ENCODE results near the gene MT1F. TPM values are rescaled to one million over a fixed set of nuclear protein-coding genes. Genes with fewer than 3 reads are reported as not detected.
"Not testable (repeated sequence)": the region's sequence is repeated elsewhere in the genome, so short reads cannot be mapped to it uniquely, and the experiment has no call there.

Gene MT1F
- total RNA-seq, 2 donors from 2014 or later, result 27.5 to 92.0 TPM

DNA sequence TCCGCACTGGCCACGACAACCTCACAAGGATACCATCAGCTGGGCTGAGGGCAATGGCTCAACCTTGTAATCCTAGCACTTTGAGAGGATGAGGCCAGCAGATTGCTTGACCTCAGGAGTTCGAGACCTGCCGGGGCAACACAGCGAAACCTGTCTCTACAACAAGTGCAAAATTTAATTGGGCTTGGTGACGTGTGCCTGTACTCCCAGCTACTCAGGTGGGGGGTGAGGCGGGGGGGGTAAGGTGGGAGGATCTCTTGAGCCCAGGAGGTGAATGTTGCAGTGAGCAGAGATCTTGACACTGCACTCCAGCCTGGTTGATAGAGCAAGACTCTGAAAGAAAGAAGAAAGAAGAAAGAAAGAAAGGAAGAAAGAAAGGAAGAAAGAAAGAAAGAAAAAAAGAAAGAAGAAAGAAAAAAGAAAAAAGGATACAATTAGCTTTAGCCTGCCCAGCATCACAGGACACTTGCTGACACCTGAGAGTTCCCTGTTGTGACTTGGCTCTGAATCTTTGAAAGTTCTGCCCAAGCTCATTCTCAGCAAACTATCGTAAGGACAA, 37.3 kb upstream of the MT1F start:
- Histone ChIP-seq H3K27ac (no peak overlapping the region), H3K4me1 (peaks cover 36% of the 10 kb centered on the region), H3K36me3 (replicated peaks in 1 of 2; ENCODE audit: insufficient read depth in 1 of 2, low read depth in 2 of 2) (no peaks in the 10 kb centered on the region), H3K9me3 (no peaks in the 10 kb centered on the region), H3K27me3 (no peaks in the 10 kb centered on the region), H3K4me3 (no peak overlapping the region)
- WGBS, 2 donors, result 83 to 92% methylated on average over 7 to 8 of the region's 8 CpGs
- no peak for ATAC-seq
- TF ChIP-seq, protein P1, sequence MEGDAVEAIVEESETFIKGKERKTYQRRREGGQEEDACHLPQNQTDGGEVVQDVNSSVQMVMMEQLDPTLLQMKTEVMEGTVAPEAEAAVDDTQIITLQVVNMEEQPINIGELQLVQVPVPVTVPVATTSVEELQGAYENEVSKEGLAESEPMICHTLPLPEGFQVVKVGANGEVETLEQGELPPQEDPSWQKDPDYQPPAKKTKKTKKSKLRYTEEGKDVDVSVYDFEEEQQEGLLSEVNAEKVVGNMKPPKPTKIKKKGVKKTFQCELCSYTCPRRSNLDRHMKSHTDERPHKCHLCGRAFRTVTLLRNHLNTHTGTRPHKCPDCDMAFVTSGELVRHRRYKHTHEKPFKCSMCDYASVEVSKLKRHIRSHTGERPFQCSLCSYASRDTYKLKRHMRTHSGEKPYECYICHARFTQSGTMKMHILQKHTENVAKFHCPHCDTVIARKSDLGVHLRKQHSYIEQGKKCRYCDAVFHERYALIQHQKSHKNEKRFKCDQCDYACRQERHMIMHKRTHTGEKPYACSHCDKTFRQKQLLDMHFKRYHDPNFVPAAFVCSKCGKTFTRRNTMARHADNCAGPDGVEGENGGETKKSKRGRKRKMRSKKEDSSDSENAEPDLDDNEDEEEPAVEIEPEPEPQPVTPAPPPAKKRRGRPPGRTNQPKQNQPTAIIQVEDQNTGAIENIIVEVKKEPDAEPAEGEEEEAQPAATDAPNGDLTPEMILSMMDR (IDR thresholded peaks at IDR 0.05), result no peak
- TF ChIP-seq POLR2A (IDR thresholded peaks at IDR 0.05), result no peak
- intact Hi-C loops (cut with DNase I), result no loop called here
- DNase-seq, result no peak

DNA sequence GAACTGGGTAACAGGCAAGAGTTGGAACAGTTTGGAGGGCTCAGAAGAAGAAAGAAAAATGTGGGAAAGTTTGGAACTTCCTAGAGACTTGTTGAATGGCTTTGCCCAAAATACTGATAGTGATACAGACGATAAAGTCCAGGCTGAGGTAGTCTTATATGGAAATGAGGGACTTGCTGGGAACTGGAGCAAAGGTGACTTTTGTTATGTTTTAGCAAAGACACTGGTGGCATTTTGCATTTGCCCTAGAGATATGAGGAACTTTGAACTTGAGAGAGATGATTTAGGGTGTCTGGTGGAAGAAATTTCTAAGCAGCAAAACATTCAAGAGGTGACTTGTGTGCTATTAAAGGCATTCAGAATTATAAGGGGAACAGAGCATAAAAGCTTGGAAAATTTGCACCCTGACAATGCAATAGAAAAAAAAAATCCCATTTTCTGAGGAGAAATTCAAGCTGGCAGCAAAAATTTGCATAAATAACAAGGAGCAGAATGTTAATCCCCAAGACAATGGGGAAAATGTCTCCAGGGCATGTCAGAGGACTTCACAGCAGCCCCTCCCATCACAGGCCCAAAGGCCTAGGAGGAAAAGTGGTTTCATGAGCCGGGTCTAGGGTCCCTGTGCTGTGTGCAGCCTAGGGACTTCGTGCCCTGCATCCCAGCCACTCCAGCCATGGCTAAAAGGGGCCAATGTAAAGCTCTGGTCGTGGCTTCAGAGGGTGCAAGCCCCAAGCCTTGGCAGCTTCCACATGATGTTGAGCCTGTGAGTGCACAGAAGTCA, 35.9 kb upstream of the MT1F start:
- H3K4me3 ChIP-seq; DNase-seq; H3K27ac ChIP-seq; ATAC-seq; H3K36me3 ChIP-seq (replicated peaks in 1 of 2; ENCODE audit: insufficient read depth in 1 of 2, low read depth in 2 of 2); H3K27me3 ChIP-seq; H3K9me3 ChIP-seq; intact Hi-C loops (cut with DNase I): not testable (repeated sequence)
- 80 to 89% methylated on average over 4 of the region's 4 CpGs for WGBS, 2 donors
- peaks cover 46% of the 10 kb centered on the region for H3K4me1 ChIP-seq

DNA sequence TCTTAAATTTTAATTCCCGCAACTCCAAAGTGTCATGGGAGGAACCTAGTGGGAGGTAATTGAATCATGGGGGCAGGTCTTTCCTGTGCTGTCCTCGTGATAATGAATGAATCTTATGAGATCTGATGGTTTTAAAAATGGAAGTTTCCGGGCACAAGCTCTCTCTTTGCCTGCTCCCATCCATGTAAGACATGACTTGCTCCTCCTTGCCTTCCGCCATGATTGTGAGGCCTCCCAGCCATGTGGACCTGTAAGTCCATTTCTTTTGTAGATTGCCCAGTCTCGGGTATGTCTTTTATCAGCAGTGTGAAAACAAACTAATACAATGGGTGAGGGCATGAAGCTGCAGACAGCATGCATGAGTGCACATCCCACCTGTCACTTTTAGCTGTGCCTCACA, 34.6 kb upstream of the MT1F start:
- H3K27ac ChIP-seq; ATAC-seq; H3K4me3 ChIP-seq; DNase-seq; H3K27me3 ChIP-seq; H3K36me3 ChIP-seq (replicated peaks in 1 of 2; ENCODE audit: insufficient read depth in 1 of 2, low read depth in 2 of 2); H3K9me3 ChIP-seq; intact Hi-C loops (cut with DNase I): not testable (repeated sequence)
- whole genome bisulfite sequencing, 2 donors, result 89 to 92% methylated on average over 5 of the region's 5 CpGs
- H3K4me1 ChIP-seq, result peaks cover 45% of the 10 kb centered on the region

- intact Hi-C loops (cut with DNase I), result no loop called here
- Histone ChIP-seq H3K9me3 (no peaks in the 10 kb centered on the region), H3K4me3 (no peak overlapping the region), H3K27ac (no peak overlapping the region), H3K27me3 (no peaks in the 10 kb centered on the region), H3K4me1 (peaks cover 40% of the 10 kb centered on the region), H3K36me3 (replicated peaks in 1 of 2; ENCODE audit: insufficient read depth in 1 of 2, low read depth in 2 of 2) (no peaks in the 10 kb centered on the region)
- ATAC-seq (no peak), DNase-seq (no peak)
- 89 to 95% methylated on average over 2 of the region's 2 CpGs for WGBS, 2 donors
- TF ChIP-seq POLR2A (IDR thresholded peaks at IDR 0.05), result no peak
- TF ChIP-seq, protein P1 (IDR thresholded peaks at IDR 0.05), result no peak
These were observed 34.1 kb upstream of the MT1F start for GRCh38 chr16:56623637-56624036.

DNA sequence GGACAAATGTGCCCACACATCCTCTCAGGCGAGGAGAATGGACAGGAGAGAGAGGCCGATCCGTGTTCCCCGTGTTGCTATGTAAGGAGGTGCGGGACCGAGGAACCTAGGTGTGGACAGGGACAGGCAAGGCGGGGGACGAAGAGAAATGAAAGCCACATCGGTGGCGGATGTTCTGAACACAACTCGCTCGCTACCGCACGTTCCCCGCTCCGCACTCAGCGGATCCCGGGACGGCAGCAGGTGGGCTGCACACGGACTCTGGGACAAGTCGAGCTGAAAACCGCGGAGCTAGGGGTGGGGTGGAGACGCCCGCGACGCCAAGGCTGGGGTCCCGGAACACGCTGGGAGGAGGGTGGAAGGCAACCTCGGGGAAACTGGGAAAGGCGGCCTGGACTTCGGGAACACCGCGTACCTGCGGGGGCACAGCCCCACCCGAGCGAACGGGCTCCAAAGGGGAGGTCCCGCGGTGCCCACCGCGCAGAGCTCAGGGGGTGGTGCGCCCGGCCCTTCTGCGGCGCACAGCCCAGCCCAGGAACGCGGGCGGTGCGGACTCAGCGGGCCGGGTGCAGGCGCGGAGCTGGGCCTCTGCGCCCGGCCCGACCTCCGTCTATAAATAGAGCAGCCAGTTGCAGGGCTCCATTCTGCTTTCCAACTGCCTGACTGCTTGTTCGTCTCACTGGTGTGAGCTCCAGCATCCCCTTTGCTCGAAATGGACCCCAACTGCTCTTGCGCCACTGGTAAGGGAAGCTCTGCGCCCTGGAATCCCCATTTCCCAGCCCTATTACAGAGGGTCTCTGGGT, 32.4 kb upstream of the MT1F start, which contains the start of gene MT1E:
TSS of gene MT1E (plus strand) at position 642 of the 803 bp plus-strand sequence. CDS start at position 713, 71 bp downstream.
- TF ChIP-seq POLR2A (IDR thresholded peaks at IDR 0.05), result peak; percentile 92 to 99 (median 99)
- TF ChIP-seq, protein P1 (IDR thresholded peaks at IDR 0.05), result peak in 1 of 7 experiments; percentile 21
- WGBS, 2 donors, result 0 to 4% methylated on average over 23 to 62 of the region's 62 CpGs
- peak; percentile 88 for ATAC-seq
- no peaks in the 10 kb centered on the region for H3K9me3 ChIP-seq
- intact Hi-C loops (cut with DNase I), result no loop called here
- no peaks in the 10 kb centered on the region for H3K27me3 ChIP-seq
- no peaks in the 10 kb centered on the region for H3K36me3 ChIP-seq (replicated peaks in 1 of 2; ENCODE audit: insufficient read depth in 1 of 2, low read depth in 2 of 2)
- H3K27ac ChIP-seq, result peak within 1 kb of the TSS; percentile 93 to 98 (median 98)
- peak; percentile 86 to 96 (median 90) for DNase-seq
- H3K4me1 ChIP-seq, result peaks cover 30% of the 10 kb centered on the region
- peak within 1 kb of the TSS; percentile 29 to 40 for H3K4me3 ChIP-seq
